Stimulated activated CD8-positive, alpha-beta memory T cell treated with anti-CD3 and anti-CD28 coated beads, Interleukin-4, amount 100 ng/mL, for 1 hour (primary cell): ENCODE results near the gene FCHO1.
"Not testable (repeated sequence)": the region's sequence is repeated elsewhere in the genome, so short reads cannot be mapped to it uniquely, and the experiment has no call there.

Experiments used
- DNase-seq, 2 donors: peaks; one replicate each; pipeline ENCODE4 v3.0.0-alpha.2; 2020; ENCODE audit warnings: low read depth in 2 of 2, low spot score in 1 of 2

The FCHO1 gene

GRCh38 chr19:17761148-17761547 is 9.9 kb downstream of the FCHO1 start:
- no peak for DNase-seq

DNA sequence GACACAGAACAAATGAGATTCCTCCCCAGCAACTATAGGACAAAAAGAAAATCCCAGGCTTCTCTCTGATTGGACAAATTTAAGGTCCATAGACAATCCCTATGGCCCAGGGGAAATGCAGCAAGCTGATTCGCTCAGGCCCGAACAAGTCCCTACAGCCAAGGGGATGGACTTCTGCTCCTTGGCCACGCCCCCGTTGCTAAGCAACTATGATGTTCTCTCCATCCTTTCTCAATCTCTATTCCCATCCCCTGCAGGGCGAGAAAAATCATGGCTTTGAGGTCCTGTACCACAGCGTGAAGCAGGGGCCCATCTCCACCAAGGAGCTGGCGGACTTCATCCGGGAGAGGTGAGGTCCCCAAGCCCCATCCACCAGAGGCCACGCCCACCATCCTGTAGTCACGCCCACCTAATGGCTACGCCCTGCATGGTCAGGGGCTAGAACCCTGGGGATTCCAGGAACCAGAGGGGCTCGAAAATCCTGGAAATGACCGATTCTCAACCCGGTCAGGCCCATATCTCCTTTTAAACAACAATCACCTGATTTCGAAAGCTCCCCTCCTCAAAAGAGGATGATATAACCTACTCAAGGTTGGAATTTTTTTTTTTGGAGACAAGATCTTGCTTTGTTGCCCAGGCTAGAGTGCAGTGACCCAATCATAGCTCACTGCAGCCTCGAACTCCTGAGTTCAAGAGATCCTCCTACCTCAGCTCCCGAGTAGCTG is 11.4 kb downstream of the FCHO1 start:
- no peak for DNase-seq

DNA sequence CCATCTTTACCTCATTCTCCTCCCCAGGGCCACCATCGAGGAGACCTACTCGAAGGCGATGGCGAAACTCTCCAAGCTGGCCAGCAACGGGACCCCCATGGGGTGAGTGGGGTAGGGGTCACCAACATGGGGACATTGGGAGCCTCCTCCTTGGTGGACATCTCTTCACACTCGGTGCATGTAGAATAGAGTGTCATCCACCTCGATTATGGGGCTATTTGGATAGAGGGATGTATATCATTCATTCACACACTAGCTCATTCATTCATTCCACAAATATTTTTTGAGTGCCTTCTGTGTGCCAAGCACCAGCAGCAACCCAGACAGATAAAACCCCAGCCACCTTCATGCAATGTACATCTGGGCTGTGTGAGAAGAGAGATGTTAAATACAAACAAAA is 13.1 kb downstream of the FCHO1 start:
- no peak for DNase-seq

GRCh38 chr19:17765069-17765618 is 13.9 kb downstream of the FCHO1 start:
- no peak for DNase-seq

GRCh38 chr19:17766543-17767131 is 15.4 kb downstream of the FCHO1 start:
- no peak for DNase-seq

DNA sequence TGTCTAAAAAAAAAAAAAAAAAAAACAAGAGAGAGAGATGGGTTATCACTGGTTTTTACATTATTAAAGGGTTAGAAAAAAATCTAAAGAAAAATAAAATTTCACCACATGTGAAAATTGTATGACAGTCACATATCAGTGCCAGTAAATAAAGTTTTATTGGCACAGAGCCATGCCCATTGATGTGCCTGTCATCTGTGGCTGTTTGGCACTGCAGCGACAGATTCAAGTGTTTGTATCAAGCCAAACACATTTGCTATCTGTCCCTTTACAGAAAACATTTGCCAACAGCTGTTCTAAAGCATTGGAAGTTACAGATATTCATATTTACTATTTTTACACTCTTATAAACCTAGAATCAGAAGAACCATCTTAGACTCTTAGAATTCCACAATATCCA is 16.3 kb downstream of the FCHO1 start:
- no peak for DNase-seq

- no peak for DNase-seq
Measured at GRCh38 chr19:17770613-17771012, 19.3 kb downstream of the FCHO1 start.

- DNase-seq, result no peak
Measured at GRCh38 chr19:17772172-17772571, 20.9 kb downstream of the FCHO1 start.

DNA sequence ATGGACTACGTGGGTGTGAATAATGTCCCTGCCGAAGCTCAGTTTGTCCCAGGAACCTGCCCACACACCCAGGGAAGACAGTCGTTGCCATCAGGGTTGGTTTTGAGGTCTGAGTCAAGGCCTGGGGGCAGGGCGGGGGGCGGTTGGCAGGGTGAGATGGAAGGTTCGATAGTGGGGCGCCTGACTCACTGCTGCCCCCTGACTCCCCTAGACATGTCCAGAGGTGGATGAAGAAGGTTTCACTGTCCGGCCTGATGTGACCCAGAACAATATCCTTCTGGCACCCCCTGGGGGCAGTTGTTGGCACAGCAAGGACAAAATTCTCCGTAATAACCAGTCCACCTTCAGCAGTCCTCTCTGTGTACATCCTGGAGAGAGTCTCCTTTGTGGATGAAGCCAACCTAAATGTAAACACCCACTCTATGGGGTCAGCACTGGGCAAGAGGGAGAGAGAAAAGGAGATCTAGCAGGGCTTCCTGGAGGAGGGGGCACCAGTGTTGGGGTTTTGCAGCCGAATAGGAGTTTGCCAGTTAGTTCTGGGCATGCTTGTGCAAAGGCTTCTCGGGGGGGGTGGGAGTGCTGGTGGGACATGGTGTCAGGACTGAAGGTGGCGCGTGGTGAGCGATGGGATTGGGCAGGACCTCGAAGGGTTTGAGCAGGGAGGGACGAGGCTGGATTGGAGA is 24.1 kb downstream of the FCHO1 start:
- DNase-seq, result no peak

DNA sequence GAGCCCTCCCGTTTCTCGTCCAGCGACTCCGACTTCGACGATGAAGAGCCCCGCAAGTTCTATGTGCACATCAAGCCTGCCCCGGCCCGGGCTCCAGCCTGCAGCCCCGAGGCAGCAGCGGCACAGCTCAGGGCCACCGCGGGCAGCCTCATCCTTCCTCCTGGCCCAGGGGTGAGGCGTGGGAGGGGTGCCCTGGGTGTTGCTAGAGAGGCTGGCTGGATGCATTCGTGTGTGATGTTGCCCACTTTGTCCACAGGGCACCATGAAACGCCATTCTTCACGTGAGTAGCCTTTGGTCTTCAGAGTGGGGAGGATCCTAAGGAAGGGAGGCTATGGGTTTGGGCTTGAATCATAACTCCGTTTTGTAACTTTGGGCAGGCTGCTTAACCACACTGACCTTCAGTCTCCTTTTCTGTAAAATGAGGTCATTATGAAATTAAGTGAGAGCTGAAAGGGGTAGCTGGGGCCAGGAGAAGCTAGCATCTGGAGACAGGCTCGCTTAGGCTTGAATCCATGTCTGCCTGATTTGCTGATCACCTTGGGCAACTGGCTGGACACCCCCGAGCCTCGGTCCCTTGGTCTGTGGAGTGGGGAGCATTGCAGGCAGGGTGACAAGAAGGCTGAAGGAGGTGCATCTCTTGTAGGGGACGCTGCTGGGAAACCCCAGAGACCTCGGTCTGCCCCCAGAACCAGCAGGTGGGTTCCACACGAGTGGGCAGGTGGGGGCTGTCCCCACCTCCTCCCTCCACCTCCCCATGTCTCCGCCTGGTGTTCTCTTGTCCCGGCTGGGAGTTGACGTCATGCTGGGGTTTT is 24.9 kb downstream of the FCHO1 start:
- no peak for DNase-seq

DNA sequence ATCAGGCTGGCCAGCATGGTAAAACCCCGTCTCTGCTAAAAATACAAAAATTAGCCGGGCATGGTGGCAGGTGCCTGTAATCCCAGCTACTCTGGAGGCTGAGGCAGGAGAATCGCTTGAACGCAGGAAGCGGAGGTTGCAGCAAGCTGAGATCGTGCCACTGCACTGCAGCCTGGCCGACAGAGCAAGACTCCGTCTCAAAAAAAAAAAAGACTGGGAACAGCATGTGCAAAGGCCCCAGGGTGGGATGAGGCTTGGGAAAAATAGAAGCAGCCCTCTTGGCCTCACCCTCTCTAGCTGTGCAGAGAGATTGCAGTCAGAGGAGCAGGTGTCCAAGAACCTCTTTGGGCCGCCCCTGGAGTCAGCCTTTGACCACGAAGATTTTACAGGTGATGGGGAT is 26.6 kb downstream of the FCHO1 start:
- DNase-seq, result not testable (repeated sequence)

- DNase-seq, result no peak
Measured at GRCh38 chr19:17778251-17778967, 27.1 kb downstream of the FCHO1 start.

- DNase-seq, result no peak
Measured at GRCh38 chr19:17778968-17779929, 28.0 kb downstream of the FCHO1 start.

- no peak for DNase-seq
Measured at GRCh38 chr19:17780781-17781180, 29.5 kb downstream of the FCHO1 start.

DNA sequence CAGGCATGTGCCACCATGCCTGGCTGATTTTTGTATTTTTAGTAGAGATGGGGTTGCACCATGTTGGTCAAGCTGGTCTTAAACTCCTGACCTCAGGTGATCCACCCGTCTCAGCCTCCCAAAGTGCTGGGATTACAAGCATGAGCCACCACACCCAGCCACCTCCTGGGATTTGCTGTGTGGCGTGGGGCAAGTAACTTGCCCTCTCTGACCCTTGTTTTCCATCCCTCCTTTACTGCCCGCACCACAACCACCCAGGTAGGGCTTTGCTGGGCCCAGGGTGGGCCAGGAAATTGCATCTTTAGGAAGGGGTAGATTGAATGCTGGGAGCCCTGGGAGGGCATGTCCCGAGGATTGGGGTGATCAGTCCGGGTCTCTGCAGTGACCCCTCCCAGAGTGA is 32.4 kb downstream of the FCHO1 start:
- not testable (repeated sequence) for DNase-seq

GRCh38 chr19:17784201-17785008 is 33.1 kb downstream of the FCHO1 start:
- DNase-seq, result peak; percentile 42 to 50

GRCh38 chr19:17787274-17787913 is 36.1 kb downstream of the FCHO1 start:
- no peak for DNase-seq

- DNase-seq, result no peak
Measured at GRCh38 chr19:17788632-17789031, 37.4 kb downstream of the FCHO1 start.
